ENCODE data around the gene NTMT2. TPM values are rescaled to one million over a fixed set of nuclear protein-coding genes. Genes with fewer than 3 reads are reported as not detected.

Gene NTMT2
- total and polyA plus RNA-seq, 9 of the 15 experiments (the other 6 are each of a cell fraction or from before 2014, with no cell fraction given): not detected

- Histone ChIP-seq H2AFZ (ENCODE audit: low read depth, low read length) (no peak overlapping the region), H3K9ac (ENCODE audit: insufficient read depth in 1 of 2, low read depth in 2 of 2, low read length in 2 of 2) (no peak overlapping the region), H3K9me1 (ENCODE audit: control insufficient read depth, insufficient read depth, low read length) (no peaks in the 10 kb centered on the region), H3K4me1 (replicated peaks in 1 of 2; ENCODE audit: control insufficient read depth in 2 of 2, insufficient read depth in 2 of 2, low read length in 2 of 2) (no peaks in the 10 kb centered on the region), H3K4me2 (ENCODE audit: insufficient read depth, low read length) (no peak overlapping the region), H3K36me3 (ENCODE audit: control insufficient read depth, insufficient read depth, low read length) (no peaks in the 10 kb centered on the region), H3K4me3 (no peak overlapping the region), H4K20me1 (replicated peaks; ENCODE audit: control insufficient read depth, insufficient read depth, low read length) (no peaks in the 10 kb centered on the region), H3K9me3 (replicated peaks; ENCODE audit: control insufficient read depth, insufficient read depth, low read depth, low read length) (no peaks in the 10 kb centered on the region), H3K79me2 (ENCODE audit: control insufficient read depth, insufficient read depth, low read length) (no peaks in the 10 kb centered on the region), H3K27ac (ENCODE audit: extremely low read depth, low read depth, low read length) (no peak overlapping the region), H3K27me3 (ENCODE audit: control insufficient read depth in 2 of 2, insufficient read depth in 2 of 2, low read length in 2 of 2) (no peaks in the 10 kb centered on the region)
- FAIRE-seq (no peak), ATAC-seq (no peak), DNase-seq (ENCODE audit: extremely low read depth in 1 of 4, low spot score in 3 of 4) (peak in 1 of 4 experiments; percentile 12)
- intact Hi-C loops (cut with micrococcal nuclease): no loop called here
- in situ Hi-C loops (cut with MboI): no loop called here
- 0% methylated on average over 2 of the region's 2 CpGs for WGBS (ENCODE audit: insufficient coverage, low coverage, missing lambda C conversion rate)
- ChIA-PET CTCF (ENCODE audit: low intra/inter-chr PET ratio) (no interaction called here), POLR2A (no interaction called here)
- no TSS peak for BruUV-seq (replicated peaks)
- TF ChIP-seq EHMT2 (IDR thresholded peaks at IDR 0.05) (peak; percentile 82), ZNF444 (CRISPR knock-in tag; IDR thresholded peaks at IDR 0.05) (no peak), REST (IDR thresholded peaks at IDR 0.05; ENCODE audit: borderline replicate concordance) (peak; percentile 94), REST (CRISPR knock-in tag; IDR thresholded peaks at IDR 0.05; ENCODE audit: low read depth) (peak; percentile 79), MIER1 (IDR thresholded peaks at IDR 0.05; ENCODE audit: low read depth) (peak; percentile 64; the same call in 1 of the 2 replicates)
These were observed 30.9 kb upstream of the NTMT2 start for GRCh38 chr1:170114906-170115305.
